Activated CD4-positive, alpha-beta T cell treated with anti-CD3 and anti-CD28 coated beads, Interleukin-2, amount 10 ng/mL, durations not matched to agents 7 days and 5 days (primary cell): Measurements from ENCODE around the gene ZNF93. TPM values are rescaled to one million over a fixed set of nuclear protein-coding genes. Genes with fewer than 3 reads are reported as not detected.
A peak's percentile ranks its signal among the peaks of the same experiment; 100 is the strongest.
"Not testable (repeated sequence)": the region's sequence is repeated elsewhere in the genome, so short reads cannot be mapped to it uniquely, and the experiment has no call there.

Source experiments
- CTCF ChIA-PET: fragments of 350-600 bp; sonication (Branson Sonifier 250); formaldehyde crosslinking; loops from one replicate; lab custom pipeline; 2021; ENCODE audit warnings: antibody characterized with exemption; lab: Charles Lee
- POLR2A ChIA-PET: fragments of 350-600 bp; sonication (Branson Sonifier 250); formaldehyde crosslinking; loops from one replicate; lab custom pipeline; 2021; ENCODE audit warnings: antibody characterized with exemption; lab: Charles Lee
- DNase-seq: peaks from one replicate; pipeline ENCODE4 v3.0.0-alpha.2; 2020
- H3K27ac Mint-ChIP-seq: one replicate; pipeline ENCODE4 v1.8.0; 2021; ENCODE audit warnings: mild to moderate bottlenecking, moderate library complexity, mixed read lengths
- H3K27me3 Mint-ChIP-seq: one replicate; pipeline ENCODE4 v1.8.0; 2021; ENCODE audit warnings: mixed read lengths
- H3K36me3 Mint-ChIP-seq: one replicate; pipeline ENCODE4 v1.8.0; 2021; ENCODE audit warnings: low read depth, mixed read lengths
- H3K4me1 Mint-ChIP-seq: one replicate; pipeline ENCODE4 v1.8.0; 2021; ENCODE audit warnings: mixed read lengths
- H3K4me3 Mint-ChIP-seq: one replicate; pipeline ENCODE4 v1.8.0; 2021; ENCODE audit warnings: mild to moderate bottlenecking, moderate library complexity, mixed read lengths
- H3K9me3 Mint-ChIP-seq: one replicate; pipeline ENCODE4 v1.8.0; 2021; ENCODE audit warnings: mixed read lengths
- total RNA-seq, 2 experiments: library from RNA; stranded (reverse); gene quantifications; one replicate each; pipeline ENCODE4 v1.2.3, GENCODE V29; 2021

Gene ZNF93
- total RNA-seq, result 10 to 100 TPM; 14.7 to 15.8 TPM

DNA sequence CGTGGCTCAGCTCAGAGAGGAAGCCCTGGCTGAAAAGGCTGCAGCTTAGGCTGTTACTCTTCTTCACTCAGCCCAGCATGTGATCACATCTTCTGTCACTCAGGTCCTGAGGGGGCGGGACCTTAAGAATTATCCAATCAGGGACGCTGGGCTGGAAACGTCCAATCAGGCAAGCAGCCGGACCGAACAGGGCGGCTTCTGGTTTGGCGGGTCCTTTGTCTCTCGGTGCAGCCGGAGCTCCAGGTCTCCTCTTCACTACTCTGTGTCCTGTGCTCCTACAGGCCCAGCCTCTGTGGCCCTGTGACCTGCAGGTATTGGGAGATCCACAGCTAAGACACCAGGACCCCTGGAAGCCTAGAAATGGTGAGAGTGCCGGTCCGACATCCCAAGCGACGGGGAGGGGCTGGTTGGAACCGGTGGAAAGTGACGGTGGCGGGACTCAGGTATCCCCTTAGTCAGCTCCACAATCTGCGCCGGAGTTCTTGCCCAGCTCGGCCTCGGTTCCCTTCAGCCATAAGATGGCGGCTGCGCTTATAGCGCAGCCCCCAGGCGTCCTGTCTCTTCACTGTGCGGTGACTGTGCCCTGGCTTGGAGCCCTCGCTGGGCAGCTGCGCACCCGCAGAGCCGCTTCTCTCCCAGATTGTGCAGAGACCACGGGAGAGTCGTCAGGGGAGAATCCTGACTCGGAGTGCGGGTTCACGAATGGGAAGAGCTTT lies at the start of gene ZNF93:
Gene ZNF93 (plus strand): TSS at position 218 of the 716 bp plus-strand sequence. CDS start 143 bp downstream, at position 361.
- ChIA-PET CTCF (interaction anchor here (0.5 to 1.6 kb wide), 4 partner anchors 11 to 253 kb away, joined by 3 to 7 read pairs (median 5); partner anchors contain the start of gene ZNF506), POLR2A (interaction anchor here (0.6 to 1.6 kb wide), 8 partner anchors 34 to 1099 kb away, joined by 3 to 9 read pairs (median 3); partner anchors contain the start of genes ZNF101, ZNF14, ZNF253 and ZNF506)
- Mint-ChIP-seq H3K27ac (peak within 1 kb of the TSS; percentile 98), H3K27me3 (no peaks in the 10 kb centered on the region), H3K36me3 (peaks cover 74% of the 10 kb centered on the region), H3K4me1 (peaks cover 38% of the 10 kb centered on the region), H3K4me3 (peak within 1 kb of the TSS; percentile 97), H3K9me3 (peaks cover 64% of the 10 kb centered on the region)
- DNase-seq, result peak; percentile 96

- H3K4me3 Mint-ChIP-seq, H3K4me1 Mint-ChIP-seq, H3K27ac Mint-ChIP-seq, H3K27me3 Mint-ChIP-seq, POLR2A ChIA-PET, DNase-seq: not testable (repeated sequence)
- H3K9me3 Mint-ChIP-seq, result peaks cover 45% of the 10 kb centered on the region
- peaks cover 11% of the 10 kb centered on the region for H3K36me3 Mint-ChIP-seq
- CTCF ChIA-PET, result interaction anchor here (0.6 to 2.0 kb wide), 2 partner anchors 18 to 19 kb away, joined by 3 to 5 read pairs; no protein-coding TSS in a partner anchor
These were observed 49.0 kb upstream of the ZNF93 start for GRCh38 chr19:19851740-19852139.

DNA sequence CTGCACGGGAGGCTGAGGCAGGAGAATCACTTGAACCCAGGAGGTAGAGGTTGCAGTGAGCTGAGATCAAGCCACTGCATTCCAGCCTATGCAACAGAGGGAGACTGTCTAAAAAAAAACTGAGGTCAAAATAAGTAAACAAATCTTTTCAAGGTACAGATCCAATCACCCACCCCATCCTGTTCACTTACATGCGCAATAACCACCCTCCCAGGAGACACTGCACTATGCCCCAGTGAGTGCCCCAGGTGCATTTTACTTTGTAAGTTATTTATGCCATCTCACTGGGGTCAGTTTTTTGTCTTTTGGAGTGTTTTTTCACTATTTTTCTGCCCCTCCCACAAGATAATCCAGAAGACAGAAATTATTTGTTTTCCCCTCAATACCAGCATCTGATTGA lies 42.0 kb upstream of the ZNF93 start:
- Mint-ChIP-seq H3K27me3 (no peaks in the 10 kb centered on the region), H3K4me3 (no peak overlapping the region), H3K36me3 (peaks cover 47% of the 10 kb centered on the region), H3K27ac (no peak overlapping the region), H3K4me1 (peaks cover 11% of the 10 kb centered on the region), H3K9me3 (peaks cover 67% of the 10 kb centered on the region)
- CTCF ChIA-PET, result no interaction called here
- POLR2A ChIA-PET, result no interaction called here
- DNase-seq, result no peak

DNA sequence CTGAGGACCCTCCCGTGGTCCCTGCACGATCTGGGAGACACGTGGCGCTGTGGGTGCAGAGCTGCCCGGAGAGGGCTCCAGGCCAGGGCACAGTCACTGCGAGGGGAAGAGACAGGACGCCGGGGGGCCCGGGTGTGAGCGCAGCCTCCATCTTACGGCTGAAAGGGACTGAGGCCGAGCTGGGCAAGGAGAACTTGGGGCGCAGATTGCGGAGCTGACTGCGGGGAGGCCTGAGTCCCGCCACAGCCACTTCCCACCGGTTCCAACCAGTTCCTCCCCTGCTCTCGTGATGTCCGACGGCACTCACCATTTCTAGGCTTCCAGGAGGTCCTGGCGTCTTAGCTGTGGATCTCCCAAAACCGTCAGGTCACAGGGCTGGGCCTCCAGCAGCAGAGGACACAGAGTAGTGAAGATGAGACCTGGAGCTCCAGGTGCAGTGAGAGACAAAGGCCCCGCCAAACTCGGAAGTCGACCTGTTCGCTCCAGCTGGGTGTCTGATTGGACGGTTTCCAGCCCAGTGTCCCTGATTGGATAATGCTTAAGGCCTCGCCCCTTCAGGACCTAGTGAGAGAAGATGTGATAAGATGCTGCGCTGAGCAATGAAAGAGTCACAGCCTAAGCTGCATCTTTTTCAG lies 39.9 kb upstream of the ZNF93 start:
- Mint-ChIP-seq H3K4me1 (peaks cover 15% of the 10 kb centered on the region), H3K9me3 (peaks cover 50% of the 10 kb centered on the region), H3K27me3 (no peaks in the 10 kb centered on the region), H3K36me3 (peaks cover 45% of the 10 kb centered on the region), H3K27ac (peak overlapping the region; percentile 83), H3K4me3 (peak overlapping the region; percentile 71)
- ChIA-PET CTCF (interaction anchor here (0.6 to 1.9 kb wide), 3 partner anchors 16 to 329 kb away, joined by 4 to 6 read pairs (median 6); no protein-coding TSS in a partner anchor), POLR2A (interaction anchor here (0.5 kb wide), 1 partner anchor 10 kb away, joined by 8 read pairs; no protein-coding TSS in a partner anchor)
- peak; percentile 63 for DNase-seq

DNA sequence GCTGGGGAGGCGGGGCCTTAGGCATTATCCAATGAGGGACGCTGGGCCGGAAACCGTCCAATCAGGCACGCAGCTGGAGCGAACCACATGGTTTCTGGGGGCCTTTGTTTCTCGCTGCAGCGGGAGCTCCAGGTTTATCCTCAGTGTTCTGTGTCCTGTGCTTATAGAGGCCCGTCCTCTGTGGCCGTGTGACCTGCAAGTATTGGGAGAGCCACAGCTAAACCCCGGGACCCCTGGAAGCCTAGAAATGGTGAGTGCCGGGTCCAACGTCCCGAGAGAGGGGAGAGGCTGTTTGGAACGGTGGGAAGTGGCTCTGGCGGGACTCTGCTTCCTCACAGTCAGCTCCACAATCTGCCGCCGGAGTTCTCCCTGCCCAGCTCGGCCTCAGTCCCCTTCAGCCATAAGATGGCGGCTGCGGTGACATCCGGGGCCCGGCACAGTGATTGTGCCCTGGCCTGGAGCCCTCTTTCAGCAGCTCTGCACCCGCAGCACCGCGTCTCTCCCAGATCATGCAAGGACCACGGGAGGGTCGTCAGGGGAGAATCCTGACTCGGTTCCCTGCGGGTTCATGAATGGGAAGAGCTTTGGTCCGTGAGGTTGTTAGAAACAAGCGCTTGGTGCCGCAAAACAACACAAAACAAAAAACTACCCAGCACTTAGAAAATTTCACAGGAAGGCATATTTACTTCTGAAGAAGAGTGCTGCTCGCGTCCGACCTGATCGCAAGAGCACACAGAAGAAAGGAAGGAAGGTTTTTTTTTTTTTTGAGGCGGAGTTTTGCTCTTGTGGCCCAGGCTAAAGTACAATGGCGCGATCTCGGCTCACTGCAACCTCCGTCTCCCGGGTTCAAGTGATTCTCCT lies 34.8 kb upstream of the ZNF93 start, which contains the start of gene ZNF253:
Gene ZNF253 (plus strand): TSS at position 133 of the 861 bp plus-strand sequence. CDS start 115 bp downstream, at position 248.
- peaks cover 29% of the 10 kb centered on the region for H3K4me1 Mint-ChIP-seq
- ChIA-PET POLR2A (interaction anchor here (0.5 to 1.5 kb wide), 6 partner anchors 24 to 1321 kb away, joined by 3 to 10 read pairs (median 4); partner anchors contain the start of genes ZNF506 and ZNF93), CTCF (interaction anchor here (0.7 to 1.0 kb wide), 3 partner anchors 10 to 1383 kb away, joined by 3 read pairs; no protein-coding TSS in a partner anchor)
- peak within 1 kb of the TSS; percentile 100 for H3K27ac Mint-ChIP-seq
- H3K9me3 Mint-ChIP-seq, result peaks cover 29% of the 10 kb centered on the region
- peak within 1 kb of the TSS; percentile 100 for H3K4me3 Mint-ChIP-seq
- DNase-seq, result peak; percentile 98
- H3K36me3 Mint-ChIP-seq, result peaks cover 32% of the 10 kb centered on the region
- H3K27me3 Mint-ChIP-seq, result no peaks in the 10 kb centered on the region

DNA sequence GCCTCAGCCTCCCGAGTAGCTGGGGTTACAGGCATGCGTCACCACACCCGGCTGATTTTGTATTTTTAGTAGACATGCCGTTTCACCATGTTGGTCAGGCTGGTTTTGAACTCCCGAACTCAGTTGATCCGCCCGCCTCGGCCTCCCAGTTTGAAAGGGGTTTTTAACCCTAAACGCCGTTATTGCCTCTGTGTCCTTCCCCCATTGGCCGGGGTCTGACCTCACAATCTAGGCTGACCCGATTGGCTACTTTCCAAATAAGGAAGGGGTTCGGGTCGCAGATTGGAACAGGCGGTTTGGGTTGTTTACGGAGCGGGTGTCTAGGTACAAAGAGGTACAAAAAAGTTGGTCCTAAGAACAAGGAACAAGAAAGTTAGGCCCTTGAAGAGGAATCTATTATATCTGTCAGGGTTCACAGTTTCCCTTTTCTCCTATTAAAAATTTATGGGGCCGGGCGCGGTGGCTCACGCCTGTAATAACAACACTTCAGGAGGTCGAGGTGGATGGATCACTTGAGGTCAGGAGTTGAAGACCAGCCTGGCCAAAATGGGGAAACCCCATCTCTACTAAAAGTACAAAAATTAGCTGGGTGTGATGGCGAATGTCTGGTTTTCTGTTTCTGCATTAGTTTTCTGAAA lies 34.0 kb upstream of the ZNF93 start:
- H3K9me3 Mint-ChIP-seq, result peaks cover 30% of the 10 kb centered on the region
- ChIA-PET CTCF (interaction anchor here (0.7 to 0.8 kb wide), 2 partner anchors 334 to 1382 kb away, joined by 3 read pairs; no protein-coding TSS in a partner anchor), POLR2A (interaction anchor here (0.6 to 1.5 kb wide), 3 partner anchors 34 to 248 kb away, joined by 3 to 10 read pairs (median 5); partner anchors contain the start of genes ZNF506 and ZNF93)
- peak; percentile 68 for DNase-seq
- H3K27me3 Mint-ChIP-seq, result no peaks in the 10 kb centered on the region
- peaks cover 37% of the 10 kb centered on the region for H3K36me3 Mint-ChIP-seq
- peak overlapping the region; percentile 100 for H3K27ac Mint-ChIP-seq
- peak overlapping the region; percentile 100 for H3K4me3 Mint-ChIP-seq
- peaks cover 33% of the 10 kb centered on the region for H3K4me1 Mint-ChIP-seq

- not testable (repeated sequence) for H3K4me3 Mint-ChIP-seq, H3K27me3 Mint-ChIP-seq, H3K27ac Mint-ChIP-seq, DNase-seq
- ChIA-PET POLR2A (interaction anchor here (0.6 kb wide), 1 partner anchor 10 kb away, joined by 8 read pairs; no protein-coding TSS in a partner anchor), CTCF (interaction anchor here (0.7 to 1.0 kb wide), 3 partner anchors 18 to 363 kb away, joined by 3 to 5 read pairs (median 4); partner anchors contain the start of gene ZNF93)
- Mint-ChIP-seq H3K36me3 (peaks cover 61% of the 10 kb centered on the region), H3K4me1 (peaks cover 41% of the 10 kb centered on the region), H3K9me3 (peaks cover 29% of the 10 kb centered on the region)
These were observed 30.7 kb upstream of the ZNF93 start for GRCh38 chr19:19870086-19870485.

DNA sequence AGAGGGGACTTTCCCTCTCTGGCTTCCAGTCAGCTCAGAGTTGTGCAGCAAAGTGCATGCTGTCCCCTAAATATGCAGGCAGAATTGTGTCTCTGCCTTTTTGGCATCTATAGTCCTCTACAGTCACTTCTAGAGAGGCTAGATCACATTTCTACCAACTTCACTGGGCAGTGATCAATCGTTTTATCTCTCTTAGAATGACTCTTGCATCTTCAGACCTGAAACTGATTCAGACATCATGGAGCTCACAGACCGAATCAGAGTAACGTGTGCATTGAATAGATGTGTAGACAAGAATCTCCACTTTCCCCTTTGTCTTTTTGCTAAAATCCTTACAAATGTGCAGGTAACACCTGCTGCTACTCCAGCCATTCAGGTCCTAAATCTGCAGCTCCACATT lies 28.8 kb upstream of the ZNF93 start:
- CTCF ChIA-PET, result no interaction called here
- Mint-ChIP-seq H3K4me1 (peaks cover 37% of the 10 kb centered on the region), H3K9me3 (peaks cover 40% of the 10 kb centered on the region), H3K27me3 (no peaks in the 10 kb centered on the region), H3K36me3 (peaks cover 74% of the 10 kb centered on the region), H3K27ac (no peak overlapping the region), H3K4me3 (no peak overlapping the region)
- DNase-seq, result no peak
- POLR2A ChIA-PET, result no interaction called here

- H3K36me3 Mint-ChIP-seq, result peaks cover 74% of the 10 kb centered on the region
- H3K27ac Mint-ChIP-seq, result no peak overlapping the region
- no peaks in the 10 kb centered on the region for H3K27me3 Mint-ChIP-seq
- H3K4me1 Mint-ChIP-seq, result peaks cover 26% of the 10 kb centered on the region
- H3K4me3 Mint-ChIP-seq, result no peak overlapping the region
- ChIA-PET CTCF (no interaction called here), POLR2A (no interaction called here)
- peaks cover 47% of the 10 kb centered on the region for H3K9me3 Mint-ChIP-seq
- DNase-seq, result no peak
These were observed 27.4 kb upstream of the ZNF93 start for GRCh38 chr19:19873381-19873780.

DNA sequence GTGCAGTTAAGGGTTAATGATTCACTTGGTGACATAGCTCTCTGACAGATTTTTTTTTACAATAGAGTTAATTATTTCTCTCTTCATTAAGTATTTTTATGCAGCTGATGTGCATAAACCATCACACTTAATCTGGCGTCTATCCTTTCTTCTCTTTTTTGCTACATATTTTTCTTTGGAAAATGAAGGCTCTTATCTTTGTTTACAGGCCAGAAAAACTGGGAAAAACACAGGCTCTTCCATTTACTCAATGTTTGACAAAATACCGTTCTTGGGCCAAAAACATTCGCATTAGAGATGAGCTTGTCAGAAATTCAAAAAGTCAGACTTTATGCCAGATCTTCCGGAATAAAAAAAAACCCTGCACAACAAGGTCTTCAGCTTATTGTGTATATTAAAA lies 23.0 kb upstream of the ZNF93 start:
- Mint-ChIP-seq H3K36me3 (peaks cover 79% of the 10 kb centered on the region), H3K4me3 (no peak overlapping the region)
- POLR2A ChIA-PET, result no interaction called here

DNA sequence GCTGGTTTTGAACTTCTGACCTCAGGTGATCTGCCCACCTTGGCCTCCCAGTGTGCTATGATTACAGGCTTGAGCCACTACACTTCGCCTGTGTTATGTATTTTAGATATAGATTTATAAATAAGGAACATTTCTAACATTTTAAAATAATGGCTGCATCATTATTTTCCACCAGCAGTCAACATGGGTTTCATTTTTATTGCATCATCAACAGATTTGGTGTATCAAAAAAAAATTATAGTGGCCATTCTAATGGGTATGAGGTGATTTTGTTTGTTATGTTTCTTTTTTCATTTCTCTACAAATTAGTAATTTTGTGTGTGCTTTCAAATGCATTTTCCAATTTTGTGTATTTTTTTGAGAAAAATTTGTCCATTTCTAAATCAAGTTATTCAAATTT lies 16.2 kb upstream of the ZNF93 start:
- no peak overlapping the region for H3K27ac Mint-ChIP-seq
- no peak for DNase-seq
- H3K27me3 Mint-ChIP-seq, result no peaks in the 10 kb centered on the region
- no peak overlapping the region for H3K4me3 Mint-ChIP-seq
- POLR2A ChIA-PET, result no interaction called here
- H3K9me3 Mint-ChIP-seq, result peaks cover 39% of the 10 kb centered on the region
- CTCF ChIA-PET, result no interaction called here
- peaks cover 77% of the 10 kb centered on the region for H3K36me3 Mint-ChIP-seq
- no peaks in the 10 kb centered on the region for H3K4me1 Mint-ChIP-seq

More for the DNA sequence above, 23.0 kb upstream of the ZNF93 start:
- Mint-ChIP-seq H3K9me3 (peaks cover 47% of the 10 kb centered on the region), H3K27ac (no peak overlapping the region), H3K4me1 (peaks cover 4% of the 10 kb centered on the region), H3K27me3 (no peaks in the 10 kb centered on the region)
- DNase-seq, result no peak
- CTCF ChIA-PET, result interaction anchor here (0.9 to 1.8 kb wide), 2 partner anchors 9 to 18 kb away, joined by 3 to 6 read pairs; no protein-coding TSS in a partner anchor
